ENCODE results near the gene HDAC9.
A peak's percentile ranks its signal among the peaks of the same experiment; 100 is the strongest.

HDAC9 gene

DNA sequence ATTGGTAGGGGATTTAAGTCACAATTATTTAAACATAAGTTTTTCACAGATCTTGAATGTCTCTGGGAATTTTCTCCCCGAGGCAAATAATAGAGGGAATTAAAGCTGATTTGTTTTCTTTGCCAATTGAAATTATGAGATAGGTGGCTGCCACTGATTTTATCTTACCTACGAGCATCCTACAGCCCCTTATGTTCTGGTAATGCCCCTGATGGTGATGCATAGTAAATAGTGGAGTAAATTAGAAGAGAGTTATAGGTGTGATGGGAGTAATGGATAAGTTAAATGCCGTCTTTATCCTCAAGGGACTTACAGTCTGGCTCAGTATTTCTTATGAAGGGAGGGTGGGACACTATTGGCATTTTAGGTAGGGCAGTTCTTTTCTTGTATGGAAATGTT is 58.1 kb downstream of the HDAC9 start:
- TF ChIP-seq ZFX (IDR thresholded peaks at IDR 0.05; ENCODE audit: borderline replicate concordance) (no peak), CTCF (IDR thresholded peaks at IDR 0.05) (no peak)
- H3K27ac ChIP-seq, result peak overlapping the region; percentile 73

- TF ChIP-seq ZFX (IDR thresholded peaks at IDR 0.05; ENCODE audit: borderline replicate concordance) (no peak), CTCF (IDR thresholded peaks at IDR 0.05) (no peak)
- H3K27ac ChIP-seq, result no peak overlapping the region
Observed at GRCh38 chr7:18555120-18555519, 59.6 kb downstream of the HDAC9 start.

- TF ChIP-seq ZFX (IDR thresholded peaks at IDR 0.05; ENCODE audit: borderline replicate concordance) (no peak), CTCF (IDR thresholded peaks at IDR 0.05) (no peak)
- H3K27ac ChIP-seq, result no peak overlapping the region
Observed at GRCh38 chr7:18555968-18556367, 60.4 kb downstream of the HDAC9 start.

DNA sequence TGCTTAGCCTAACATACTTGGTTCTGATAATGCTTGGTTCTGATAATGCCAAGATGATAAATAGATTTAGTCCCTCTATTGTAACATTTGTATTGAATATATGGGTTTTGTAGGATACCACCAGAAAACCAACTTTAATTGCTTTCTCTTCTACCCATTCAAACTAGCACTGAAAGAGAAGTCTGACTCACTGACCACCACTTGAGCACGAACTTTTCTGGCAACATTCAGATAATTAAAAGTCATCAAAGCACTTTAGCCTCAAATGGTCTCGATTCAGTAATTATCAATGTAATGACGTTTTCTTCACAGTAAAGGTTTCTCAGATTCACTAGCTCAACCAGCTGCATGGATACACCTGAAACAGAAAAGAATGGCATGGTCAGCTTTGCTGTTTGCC is 63.0 kb downstream of the HDAC9 start:
- TF ChIP-seq ZFX (IDR thresholded peaks at IDR 0.05; ENCODE audit: borderline replicate concordance) (no peak), CTCF (IDR thresholded peaks at IDR 0.05) (no peak)
- H3K27ac ChIP-seq, result no peak overlapping the region

- no peak for TF ChIP-seq CTCF (IDR thresholded peaks at IDR 0.05)
- no peak for TF ChIP-seq ZFX (IDR thresholded peaks at IDR 0.05; ENCODE audit: borderline replicate concordance)
- H3K27ac ChIP-seq, result no peak overlapping the region
Observed at GRCh38 chr7:18558910-18559309, 63.4 kb downstream of the HDAC9 start.

GRCh38 chr7:18559756-18560155 is 64.2 kb downstream of the HDAC9 start:
- TF ChIP-seq ZFX (IDR thresholded peaks at IDR 0.05; ENCODE audit: borderline replicate concordance) (no peak), CTCF (IDR thresholded peaks at IDR 0.05) (no peak)
- H3K27ac ChIP-seq, result no peak overlapping the region

- H3K27ac ChIP-seq, result no peak overlapping the region
- TF ChIP-seq ZFX (IDR thresholded peaks at IDR 0.05; ENCODE audit: borderline replicate concordance) (no peak), CTCF (IDR thresholded peaks at IDR 0.05) (no peak)
Observed at GRCh38 chr7:18564779-18565178, 69.2 kb downstream of the HDAC9 start.

Data from 22Rv1 (cell line).